ENCODE measurements around the gene CCDC191. TPM values are rescaled to one million over a fixed set of nuclear protein-coding genes. Genes with fewer than 3 reads are reported as not detected.

Gene CCDC191
- total RNA-seq, 2 experiments from 2014 or later, result 3.6 to 3.7 TPM

DNA sequence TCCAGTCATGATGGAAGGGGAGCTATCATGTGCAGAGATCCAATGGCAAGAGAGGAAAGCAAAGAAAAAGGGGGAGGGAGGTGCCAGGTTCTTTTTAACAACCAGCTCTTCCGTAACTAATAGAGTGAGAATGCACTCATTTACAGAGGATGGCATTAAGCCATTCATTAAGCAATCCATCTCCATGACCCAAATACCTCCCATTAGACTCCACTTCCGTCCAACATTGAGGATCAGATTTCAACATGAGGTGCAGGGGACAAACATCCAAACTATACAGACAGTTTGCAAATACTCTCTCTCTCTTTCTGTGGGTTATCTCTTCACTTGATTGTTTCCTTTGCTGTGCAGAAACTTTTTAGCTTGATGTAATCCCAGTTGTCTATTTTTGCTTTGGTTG lies 87.3 kb downstream of the CCDC191 start:
- intact Hi-C loops (cut with DNase I, micrococcal nuclease), result no loop called here
- ChIA-PET CTCF (no interaction called here), POLR2A (no interaction called here)

DNA sequence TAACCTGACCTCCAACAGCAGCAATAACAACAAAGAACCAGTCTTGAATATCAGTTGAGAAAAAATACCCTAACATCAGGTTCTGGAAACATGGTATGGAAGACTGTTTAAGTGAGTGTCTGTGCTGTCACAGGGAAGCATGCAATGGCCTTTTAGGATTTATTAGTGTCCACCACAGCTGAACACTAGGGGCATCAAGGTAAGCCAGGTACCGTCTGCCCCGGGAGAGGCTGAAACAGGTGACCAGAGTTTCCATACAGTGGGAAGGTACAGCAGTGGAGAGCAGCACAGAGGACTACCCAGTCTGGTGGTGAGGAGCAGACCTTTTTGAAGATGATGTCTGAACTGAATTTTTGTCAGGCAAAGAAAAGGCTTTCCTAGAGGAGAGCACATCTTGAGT lies 90.2 kb downstream of the CCDC191 start:
- ATAC-seq (ENCODE audit: poor library complexity) (no peak), DNase-seq (no peak)
- H3K36me3 Mint-ChIP-seq (ENCODE audit: low read depth), result peaks cover under 1% of the 10 kb centered on the region
- POLR2A ChIA-PET, result no interaction called here
- no peaks in the 10 kb centered on the region for H3K36me3 ChIP-seq (ENCODE audit: insufficient read depth, low read length)
- no peak overlapping the region for H3K4me3 Mint-ChIP-seq
- no peaks in the 10 kb centered on the region for H3K9me3 ChIP-seq (ENCODE audit: control insufficient read depth in 1 of 2, insufficient read depth in 1 of 2, low read length in 2 of 2)
- intact Hi-C loops (cut with DNase I, micrococcal nuclease), result no loop called here
- no peaks in the 10 kb centered on the region for H3K9me3 Mint-ChIP-seq
- no peak for TF ChIP-seq CTCF (IDR thresholded peaks at IDR 0.05)
- H3K4me1 Mint-ChIP-seq (ENCODE audit: low read depth), result peaks cover 8% of the 10 kb centered on the region
- no peaks in the 10 kb centered on the region for H3K4me1 ChIP-seq (ENCODE audit: insufficient read depth, low read length)
- no peak overlapping the region for H3K27ac ChIP-seq (ENCODE audit: low read depth in 1 of 2, low read length in 2 of 2)
- H3K4me3 ChIP-seq (ENCODE audit: low read length), result no peak overlapping the region
- no peak overlapping the region for H3K27ac Mint-ChIP-seq
- CTCF ChIA-PET, result no interaction called here
- no peaks in the 10 kb centered on the region for H3K27me3 ChIP-seq (ENCODE audit: control insufficient read depth in 1 of 2, insufficient read depth in 2 of 2, low read length in 2 of 2)
- no peaks in the 10 kb centered on the region for H3K27me3 Mint-ChIP-seq

More for the DNA sequence above, 87.3 kb downstream of the CCDC191 start:
- Histone ChIP-seq H3K4me3 (ENCODE audit: low read length) (no peak overlapping the region), H3K27me3 (ENCODE audit: control insufficient read depth in 1 of 2, insufficient read depth in 2 of 2, low read length in 2 of 2) (no peaks in the 10 kb centered on the region), H3K9me3 (ENCODE audit: control insufficient read depth in 1 of 2, insufficient read depth in 1 of 2, low read length in 2 of 2) (peaks cover 0 to 17% of the 10 kb centered on the region in 2 experiments), H3K36me3 (ENCODE audit: insufficient read depth, low read length) (no peaks in the 10 kb centered on the region), H3K27ac (ENCODE audit: low read depth in 1 of 2, low read length in 2 of 2) (no peak overlapping the region), H3K4me1 (ENCODE audit: insufficient read depth, low read length) (no peaks in the 10 kb centered on the region)
- H3K9me3 Mint-ChIP-seq, result peaks cover 20% of the 10 kb centered on the region
- no peaks in the 10 kb centered on the region for H3K27me3 Mint-ChIP-seq
- H3K4me1 Mint-ChIP-seq (ENCODE audit: low read depth), result peaks cover 4% of the 10 kb centered on the region
- H3K27ac Mint-ChIP-seq, result no peak overlapping the region
- ATAC-seq (ENCODE audit: poor library complexity) (no peak), DNase-seq (no peak)
- peaks cover 29% of the 10 kb centered on the region for H3K36me3 Mint-ChIP-seq (ENCODE audit: low read depth)
- H3K4me3 Mint-ChIP-seq, result no peak overlapping the region
- no peak for TF ChIP-seq CTCF (IDR thresholded peaks at IDR 0.05)

- Mint-ChIP-seq H3K27me3 (no peaks in the 10 kb centered on the region), H3K27ac (no peak overlapping the region), H3K36me3 (ENCODE audit: low read depth) (peaks cover 4% of the 10 kb centered on the region), H3K4me3 (no peak overlapping the region), H3K4me1 (ENCODE audit: low read depth) (peaks cover 8% of the 10 kb centered on the region), H3K9me3 (no peaks in the 10 kb centered on the region)
- Histone ChIP-seq H3K27me3 (ENCODE audit: control insufficient read depth in 1 of 2, insufficient read depth in 2 of 2, low read length in 2 of 2) (no peaks in the 10 kb centered on the region), H3K4me3 (ENCODE audit: low read length) (no peak overlapping the region), H3K27ac (ENCODE audit: low read depth in 1 of 2, low read length in 2 of 2) (no peak overlapping the region), H3K9me3 (ENCODE audit: control insufficient read depth in 1 of 2, insufficient read depth in 1 of 2, low read length in 2 of 2) (no peaks in the 10 kb centered on the region), H3K4me1 (ENCODE audit: insufficient read depth, low read length) (no peaks in the 10 kb centered on the region), H3K36me3 (ENCODE audit: insufficient read depth, low read length) (no peaks in the 10 kb centered on the region)
- DNase-seq, result no peak
- intact Hi-C loops (cut with DNase I, micrococcal nuclease), result no loop called here
- ChIA-PET CTCF (no interaction called here), POLR2A (no interaction called here)
- TF ChIP-seq CTCF (IDR thresholded peaks at IDR 0.05), result no peak
- ATAC-seq (ENCODE audit: poor library complexity), result no peak
Measured at GRCh38 chr3:113963879-113964278, 92.4 kb downstream of the CCDC191 start.
